SK-N-SH treated with all-trans-retinoic acid at 6 μM for 48 hours (cell line): ENCODE data around the gene CFAP45.

ENCODE experiments used
- ATAC-seq: fragments of 200-7000 bp; cut with Tn5 transposase; 3 replicates; pipeline ENCODE4 v1.9.1; 2020; ENCODE audit warnings: mild to moderate bottlenecking, moderate library complexity
- ARNTL ChIP-seq: fragments of 450-650 bp; formaldehyde crosslinking; IDR thresholded peaks from 2 replicates; pipeline ENCODE4 v1.5.0; 2020; ENCODE audit warnings: low read depth, mild to moderate bottlenecking, moderate library complexity, borderline replicate concordance
- BACH2 ChIP-seq: fragments of 250-450 bp; sonication (Bioruptor Pico); IDR thresholded peaks from 2 replicates; pipeline ENCODE4 v1.9.0; 2021; ENCODE audit warnings: mild to moderate bottlenecking, borderline replicate concordance
- GLIS3 ChIP-seq: fragments of 250-450 bp; sonication (Bioruptor Pico); IDR thresholded peaks from 2 replicates; pipeline ENCODE4 v1.5.0; 2020; ENCODE audit warnings: mild to moderate bottlenecking, moderate library complexity
- ISL1 ChIP-seq: fragments of 250-450 bp; sonication (Bioruptor Pico); IDR thresholded peaks from 2 replicates; pipeline ENCODE4 v2.1.2; 2022; ENCODE audit warnings: mild to moderate bottlenecking, moderate library complexity
- OSR1 ChIP-seq: fragments of 250-450 bp; sonication (Bioruptor Pico); IDR thresholded peaks from 2 replicates; pipeline ENCODE4 v1.8.0; 2022; ENCODE audit warnings: moderate library complexity, mild to moderate bottlenecking, inconsistent platforms
- PPARA ChIP-seq: fragments of 250-450 bp; sonication (Bioruptor Pico); IDR thresholded peaks from 2 replicates; pipeline ENCODE4 v1.5.0; 2020; ENCODE audit warnings: mild to moderate bottlenecking, borderline replicate concordance
- RARB ChIP-seq: fragments of 250-450 bp; sonication (Bioruptor Pico); IDR thresholded peaks from 2 replicates; pipeline ENCODE4 v1.8.0; 2021; ENCODE audit warnings: mild to moderate bottlenecking, moderate library complexity
- SNAI2 ChIP-seq: fragments of 250-450 bp; sonication (Bioruptor Pico); IDR thresholded peaks from 2 replicates; pipeline ENCODE4 v1.5.0; 2020; ENCODE audit warnings: mild to moderate bottlenecking, moderate library complexity
- TCF4 ChIP-seq: fragments of 250-450 bp; sonication (Bioruptor Pico); IDR thresholded peaks from 2 replicates; pipeline ENCODE4 v1.8.0; 2021; ENCODE audit warnings: mild to moderate bottlenecking, moderate library complexity, borderline replicate concordance
- TOX ChIP-seq: fragments of 250-450 bp; sonication (Bioruptor Pico); IDR thresholded peaks from 2 replicates; pipeline ENCODE4 v1.8.0; 2021; ENCODE audit warnings: mild to moderate bottlenecking, moderate library complexity, borderline replicate concordance
- ZC3H10 ChIP-seq: fragments of 250-450 bp; sonication (Bioruptor Pico); IDR thresholded peaks from 2 replicates; pipeline ENCODE4 v1.5.1; 2021; ENCODE audit warnings: mild to moderate bottlenecking, moderate library complexity
- ZFP30 ChIP-seq: fragments of 450-650 bp; formaldehyde crosslinking; IDR thresholded peaks from 2 replicates; pipeline ENCODE4 v1.5.0; 2022; ENCODE audit warnings: mild to moderate bottlenecking, moderate library complexity
- ZNF565 ChIP-seq: fragments of 450-650 bp; formaldehyde crosslinking; conservative IDR thresholded peaks from 2 replicates; pipeline ENCODE4 v1.5.0; 2020; ENCODE audit warnings: low read depth, mild to moderate bottlenecking, moderate library complexity
- ZNF70 ChIP-seq: fragments of 450-650 bp; formaldehyde crosslinking; IDR thresholded peaks from 2 replicates; pipeline ENCODE4 v1.5.0; 2020; ENCODE audit warnings: mild to moderate bottlenecking, moderate library complexity
- TF ChIP-seq, protein P1 (sequence below): fragments of 250-450 bp; sonication (Bioruptor Pico); IDR thresholded peaks from 2 replicates; pipeline ENCODE4 v1.8.0; 2020; ENCODE audit warnings: mild to moderate bottlenecking, moderate library complexity, borderline replicate concordance
- TF ChIP-seq, protein P2 (sequence below): fragments of 250-450 bp; sonication (Bioruptor Pico); IDR thresholded peaks from 2 replicates; pipeline ENCODE4 v1.5.1; 2020; ENCODE audit warnings: low read depth, mild to moderate bottlenecking, moderate library complexity
- TF ChIP-seq, protein P3 (sequence below): fragments of 250-450 bp; sonication (Bioruptor Pico); IDR thresholded peaks from 2 replicates; pipeline ENCODE4 v1.5.0; 2020; ENCODE audit warnings: mild to moderate bottlenecking, moderate library complexity
- TF ChIP-seq, protein P4 (sequence below): fragments of 250-450 bp; sonication (Bioruptor Pico); IDR thresholded peaks from 2 replicates; pipeline ENCODE4 v1.8.0; 2021; ENCODE audit warnings: low read depth, mild to moderate bottlenecking, moderate library complexity, borderline replicate concordance
- TF ChIP-seq, protein P5 (sequence below): fragments of 250-450 bp; sonication (Bioruptor Pico); IDR thresholded peaks from 2 replicates; pipeline ENCODE4 v1.5.1; 2021; ENCODE audit warnings: mild to moderate bottlenecking, moderate library complexity

Gene CFAP45

DNA sequence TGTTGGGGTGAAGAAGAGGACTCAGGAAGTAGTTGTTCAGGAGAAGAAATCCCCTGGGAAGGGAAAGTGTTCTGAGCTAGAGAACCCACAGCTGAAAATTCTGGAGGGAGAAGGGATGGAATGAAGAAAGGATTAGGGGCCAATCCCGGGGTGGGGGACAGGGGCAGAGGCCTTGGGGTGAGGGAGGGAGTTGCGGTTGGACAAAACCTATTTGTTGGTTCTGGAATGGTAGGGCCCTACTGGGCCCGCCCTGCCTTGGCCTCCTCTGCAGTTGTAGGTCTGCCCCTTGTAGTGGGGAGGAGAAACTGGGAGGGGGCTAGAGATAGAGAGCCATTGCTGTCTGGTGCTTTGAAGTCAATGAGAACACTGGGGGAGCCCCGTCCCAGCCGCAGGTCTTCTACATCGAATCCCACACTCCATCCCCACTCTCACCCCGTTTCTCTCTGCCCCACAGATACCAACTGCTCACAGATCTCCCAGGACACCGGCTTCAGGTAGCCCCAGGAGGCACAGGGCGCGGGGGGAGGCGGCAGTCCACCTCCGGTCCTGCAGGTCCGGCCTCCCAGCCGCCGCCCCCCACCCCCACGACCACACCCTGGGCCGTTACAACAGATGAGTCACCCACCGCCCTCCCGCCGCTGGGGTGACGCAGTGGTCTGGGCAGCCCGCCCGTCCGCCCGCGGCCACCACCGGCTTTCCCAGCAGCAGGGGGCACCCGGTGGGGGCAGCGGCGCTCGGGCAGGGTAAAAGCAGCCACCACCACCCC, 24.2 kb upstream of the CFAP45 start:
- ATAC-seq, result peak; percentile 58
- TF ChIP-seq PPARA (CRISPR knock-in tag) (no peak), TCF4 (CRISPR knock-in tag) (no peak), ZNF565 (CRISPR knock-in tag) (no peak), RARB (CRISPR knock-in tag) (0 out of 2 replicates have a peak, but pooled peaks have one; percentile 6), ZNF70 (no peak), ZC3H10 (CRISPR knock-in tag) (peak; percentile 48; the same call in 1 of the 2 replicates), GLIS3 (0 out of 2 replicates have a peak, but pooled peaks have one; percentile 65)
- TF ChIP-seq, protein P1, sequence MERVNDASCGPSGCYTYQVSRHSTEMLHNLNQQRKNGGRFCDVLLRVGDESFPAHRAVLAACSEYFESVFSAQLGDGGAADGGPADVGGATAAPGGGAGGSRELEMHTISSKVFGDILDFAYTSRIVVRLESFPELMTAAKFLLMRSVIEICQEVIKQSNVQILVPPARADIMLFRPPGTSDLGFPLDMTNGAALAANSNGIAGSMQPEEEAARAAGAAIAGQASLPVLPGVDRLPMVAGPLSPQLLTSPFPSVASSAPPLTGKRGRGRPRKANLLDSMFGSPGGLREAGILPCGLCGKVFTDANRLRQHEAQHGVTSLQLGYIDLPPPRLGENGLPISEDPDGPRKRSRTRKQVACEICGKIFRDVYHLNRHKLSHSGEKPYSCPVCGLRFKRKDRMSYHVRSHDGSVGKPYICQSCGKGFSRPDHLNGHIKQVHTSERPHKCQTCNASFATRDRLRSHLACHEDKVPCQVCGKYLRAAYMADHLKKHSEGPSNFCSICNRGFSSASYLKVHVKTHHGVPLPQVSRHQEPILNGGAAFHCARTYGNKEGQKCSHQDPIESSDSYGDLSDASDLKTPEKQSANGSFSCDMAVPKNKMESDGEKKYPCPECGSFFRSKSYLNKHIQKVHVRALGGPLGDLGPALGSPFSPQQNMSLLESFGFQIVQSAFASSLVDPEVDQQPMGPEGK, result peak; percentile 85; the same call in 1 of the 2 replicates
- TF ChIP-seq, protein P2, sequence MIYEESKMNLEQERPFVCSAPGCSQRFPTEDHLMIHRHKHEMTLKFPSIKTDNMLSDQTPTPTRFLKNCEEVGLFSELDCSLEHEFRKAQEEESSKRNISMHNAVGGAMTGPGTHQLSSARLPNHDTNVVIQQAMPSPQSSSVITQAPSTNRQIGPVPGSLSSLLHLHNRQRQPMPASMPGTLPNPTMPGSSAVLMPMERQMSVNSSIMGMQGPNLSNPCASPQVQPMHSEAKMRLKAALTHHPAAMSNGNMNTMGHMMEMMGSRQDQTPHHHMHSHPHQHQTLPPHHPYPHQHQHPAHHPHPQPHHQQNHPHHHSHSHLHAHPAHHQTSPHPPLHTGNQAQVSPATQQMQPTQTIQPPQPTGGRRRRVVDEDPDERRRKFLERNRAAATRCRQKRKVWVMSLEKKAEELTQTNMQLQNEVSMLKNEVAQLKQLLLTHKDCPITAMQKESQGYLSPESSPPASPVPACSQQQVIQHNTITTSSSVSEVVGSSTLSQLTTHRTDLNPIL, result no peak

DNA sequence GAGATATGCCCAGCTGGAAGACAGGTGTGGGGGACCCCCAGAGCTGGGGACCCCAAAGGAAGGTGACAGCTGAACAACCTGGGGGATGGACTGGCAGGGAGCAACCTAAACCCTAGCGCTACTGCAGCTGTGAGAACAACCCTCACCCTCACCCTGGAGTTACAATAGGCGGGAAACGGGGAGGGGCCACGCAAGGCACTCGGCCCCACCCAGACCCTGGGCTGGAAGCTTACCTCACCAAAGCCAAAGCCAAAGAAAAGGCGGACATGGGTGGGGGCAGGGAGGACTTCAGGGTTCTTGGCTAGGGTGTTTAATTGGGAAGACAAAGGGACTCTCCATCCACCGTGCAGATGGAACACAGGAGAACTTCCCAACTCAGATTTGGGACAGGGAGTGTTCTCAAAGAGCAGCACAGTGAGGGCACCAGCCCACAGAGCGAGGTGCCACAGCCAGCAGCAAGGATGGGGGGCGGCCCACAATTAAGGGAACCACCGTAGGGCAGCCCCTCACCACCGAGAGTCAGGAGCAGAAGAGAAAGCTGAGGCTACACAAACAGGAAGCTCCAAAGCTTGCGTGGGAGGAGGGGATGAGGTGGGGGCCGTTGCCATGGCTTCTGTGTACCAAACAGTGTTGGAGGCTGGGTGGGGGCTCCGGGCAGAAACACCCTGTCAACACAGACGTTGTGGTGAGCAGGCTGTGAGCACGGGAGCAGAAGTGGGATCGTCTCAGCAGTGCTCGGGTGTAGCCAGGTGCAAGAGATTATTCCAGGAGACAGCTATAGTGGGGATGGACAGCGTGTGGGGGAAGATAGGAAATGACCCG, 23.4 kb upstream of the CFAP45 start:
- TF ChIP-seq ARNTL, result no peak
- TF ChIP-seq ZNF70, result no peak
- TF ChIP-seq SNAI2 (CRISPR knock-in tag), result no peak
- TF ChIP-seq RARB (CRISPR knock-in tag), result no peak
- no peak for TF ChIP-seq ISL1 (CRISPR knock-in tag)
- TF ChIP-seq BACH2 (CRISPR knock-in tag), result no peak
- no peak for TF ChIP-seq ZNF565 (CRISPR knock-in tag)
- TF ChIP-seq, protein P3, sequence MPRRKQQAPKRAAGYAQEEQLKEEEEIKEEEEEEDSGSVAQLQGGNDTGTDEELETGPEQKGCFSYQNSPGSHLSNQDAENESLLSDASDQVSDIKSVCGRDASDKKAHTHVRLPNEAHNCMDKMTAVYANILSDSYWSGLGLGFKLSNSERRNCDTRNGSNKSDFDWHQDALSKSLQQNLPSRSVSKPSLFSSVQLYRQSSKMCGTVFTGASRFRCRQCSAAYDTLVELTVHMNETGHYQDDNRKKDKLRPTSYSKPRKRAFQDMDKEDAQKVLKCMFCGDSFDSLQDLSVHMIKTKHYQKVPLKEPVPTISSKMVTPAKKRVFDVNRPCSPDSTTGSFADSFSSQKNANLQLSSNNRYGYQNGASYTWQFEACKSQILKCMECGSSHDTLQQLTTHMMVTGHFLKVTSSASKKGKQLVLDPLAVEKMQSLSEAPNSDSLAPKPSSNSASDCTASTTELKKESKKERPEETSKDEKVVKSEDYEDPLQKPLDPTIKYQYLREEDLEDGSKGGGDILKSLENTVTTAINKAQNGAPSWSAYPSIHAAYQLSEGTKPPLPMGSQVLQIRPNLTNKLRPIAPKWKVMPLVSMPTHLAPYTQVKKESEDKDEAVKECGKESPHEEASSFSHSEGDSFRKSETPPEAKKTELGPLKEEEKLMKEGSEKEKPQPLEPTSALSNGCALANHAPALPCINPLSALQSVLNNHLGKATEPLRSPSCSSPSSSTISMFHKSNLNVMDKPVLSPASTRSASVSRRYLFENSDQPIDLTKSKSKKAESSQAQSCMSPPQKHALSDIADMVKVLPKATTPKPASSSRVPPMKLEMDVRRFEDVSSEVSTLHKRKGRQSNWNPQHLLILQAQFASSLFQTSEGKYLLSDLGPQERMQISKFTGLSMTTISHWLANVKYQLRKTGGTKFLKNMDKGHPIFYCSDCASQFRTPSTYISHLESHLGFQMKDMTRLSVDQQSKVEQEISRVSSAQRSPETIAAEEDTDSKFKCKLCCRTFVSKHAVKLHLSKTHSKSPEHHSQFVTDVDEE (CRISPR knock-in tag), result no peak
- TF ChIP-seq GLIS3, result no peak
- no peak for TF ChIP-seq OSR1 (CRISPR knock-in tag)
- TF ChIP-seq PPARA (CRISPR knock-in tag), result no peak
- no peak for TF ChIP-seq TOX (CRISPR knock-in tag)
- TF ChIP-seq ZFP30 (CRISPR knock-in tag), result no peak
- TF ChIP-seq, protein P4, sequence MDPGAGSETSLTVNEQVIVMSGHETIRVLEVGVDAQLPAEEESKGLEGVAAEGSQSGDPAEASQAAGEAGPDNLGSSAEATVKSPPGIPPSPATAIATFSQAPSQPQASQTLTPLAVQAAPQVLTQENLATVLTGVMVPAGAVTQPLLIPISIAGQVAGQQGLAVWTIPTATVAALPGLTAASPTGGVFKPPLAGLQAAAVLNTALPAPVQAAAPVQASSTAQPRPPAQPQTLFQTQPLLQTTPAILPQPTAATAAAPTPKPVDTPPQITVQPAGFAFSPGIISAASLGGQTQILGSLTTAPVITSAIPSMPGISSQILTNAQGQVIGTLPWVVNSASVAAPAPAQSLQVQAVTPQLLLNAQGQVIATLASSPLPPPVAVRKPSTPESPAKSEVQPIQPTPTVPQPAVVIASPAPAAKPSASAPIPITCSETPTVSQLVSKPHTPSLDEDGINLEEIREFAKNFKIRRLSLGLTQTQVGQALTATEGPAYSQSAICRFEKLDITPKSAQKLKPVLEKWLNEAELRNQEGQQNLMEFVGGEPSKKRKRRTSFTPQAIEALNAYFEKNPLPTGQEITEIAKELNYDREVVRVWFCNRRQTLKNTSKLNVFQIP (CRISPR knock-in tag), result no peak
- peak; percentile 17 for ATAC-seq

DNA sequence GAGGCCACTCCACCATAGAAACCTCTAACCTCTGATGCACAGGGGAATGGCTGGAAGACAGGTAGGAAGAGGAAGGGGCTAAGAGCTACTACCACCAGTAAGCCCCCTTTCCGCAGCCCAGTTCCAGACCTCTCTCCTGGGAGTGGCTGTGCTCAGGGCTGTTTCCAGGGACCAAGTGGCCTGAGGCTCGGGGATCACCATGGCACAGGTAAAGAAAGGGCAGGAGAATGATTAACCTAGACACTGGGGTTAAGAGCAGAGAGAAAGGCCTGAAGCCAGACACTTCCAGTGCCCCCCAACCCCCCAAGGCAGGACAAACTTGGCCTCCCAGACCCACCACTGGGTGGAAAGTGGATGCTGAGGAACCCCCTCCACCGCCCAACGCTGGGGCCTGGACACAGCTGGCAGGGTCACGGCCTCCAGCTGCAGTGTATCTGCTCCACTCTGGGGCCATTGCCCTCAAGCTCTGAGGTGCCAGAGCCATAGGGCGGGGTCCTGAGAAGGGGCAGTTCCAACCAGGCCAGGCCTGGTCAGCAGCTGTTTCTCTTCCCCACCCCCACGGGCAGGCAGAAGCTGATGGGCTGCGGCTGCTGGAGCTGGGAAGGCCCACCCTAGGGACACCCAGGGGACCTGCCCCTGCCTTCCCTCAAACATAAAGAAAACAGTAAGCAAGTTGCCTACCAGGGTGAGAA, 22.7 kb upstream of the CFAP45 start:
- TF ChIP-seq SNAI2 (CRISPR knock-in tag) (no peak), PPARA (CRISPR knock-in tag) (no peak), TCF4 (CRISPR knock-in tag) (no peak), ARNTL (no peak), BACH2 (CRISPR knock-in tag) (no peak)
- TF ChIP-seq, protein P5, sequence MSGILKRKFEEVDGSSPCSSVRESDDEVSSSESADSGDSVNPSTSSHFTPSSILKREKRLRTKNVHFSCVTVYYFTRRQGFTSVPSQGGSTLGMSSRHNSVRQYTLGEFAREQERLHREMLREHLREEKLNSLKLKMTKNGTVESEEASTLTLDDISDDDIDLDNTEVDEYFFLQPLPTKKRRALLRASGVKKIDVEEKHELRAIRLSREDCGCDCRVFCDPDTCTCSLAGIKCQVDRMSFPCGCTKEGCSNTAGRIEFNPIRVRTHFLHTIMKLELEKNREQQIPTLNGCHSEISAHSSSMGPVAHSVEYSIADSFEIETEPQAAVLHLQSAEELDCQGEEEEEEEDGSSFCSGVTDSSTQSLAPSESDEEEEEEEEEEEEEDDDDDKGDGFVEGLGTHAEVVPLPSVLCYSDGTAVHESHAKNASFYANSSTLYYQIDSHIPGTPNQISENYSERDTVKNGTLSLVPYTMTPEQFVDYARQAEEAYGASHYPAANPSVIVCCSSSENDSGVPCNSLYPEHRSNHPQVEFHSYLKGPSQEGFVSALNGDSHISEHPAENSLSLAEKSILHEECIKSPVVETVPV (CRISPR knock-in tag), result no peak
- TF ChIP-seq, protein P2, result no peak
- no peak for ATAC-seq
